CD14-positive monocyte (primary cell): ENCODE measurements around the gene ABTB2. TPM values are rescaled to one million over a fixed set of nuclear protein-coding genes. Genes with fewer than 3 reads are reported as not detected.

ENCODE experiments used
- DNase-seq, 3 donors: peaks; one replicate each; pipeline ENCODE4 v3.0.0-alpha.2; 2011 to 2022
- H2AFZ ChIP-seq: 2 replicates; pipeline ENCODE4 v1.6.0; 2012; ENCODE audit warnings: mild to moderate bottlenecking, low read depth, low read length, inconsistent platforms; ENCODE audit not compliant: insufficient read depth, poor library complexity, severe bottlenecking
- H3K27ac ChIP-seq, 2 donors: 1 replicate in 1 of 2; 2 replicates in 1 of 2; pipeline ENCODE4 v1.5.1; 2012 to 2013; ENCODE audit warnings: low read length in 2 of 2, control low read depth in 1 of 2, inconsistent platforms in 1 of 2, low read depth in 1 of 2, mild to moderate bottlenecking in 1 of 2
- H3K27me3 ChIP-seq, 2 donors: one replicate each; pipeline versions ENCODE4 v1.6.0 to v1.6.1; 2011 to 2013; ENCODE audit warnings: low read length in 2 of 2; ENCODE audit not compliant: control insufficient read depth in 2 of 2, insufficient read depth in 2 of 2
- H3K36me3 ChIP-seq, 2 donors: replicated peaks in 1 of 2; 1 replicate in 1 of 2; 2 replicates in 1 of 2; pipeline versions ENCODE4 v1.5.1 to v1.6.1; 2012 to 2013; ENCODE audit warnings: low read length in 2 of 2, control low read depth in 1 of 2, inconsistent platforms in 1 of 2, mild to moderate bottlenecking in 1 of 2; ENCODE audit not compliant: insufficient read depth in 2 of 2, control insufficient read depth in 1 of 2
- H3K4me1 ChIP-seq, 2 donors: 1 replicate in 1 of 2; 2 replicates in 1 of 2; pipeline versions ENCODE4 v1.5.1 to v1.6.1; 2012 to 2013; ENCODE audit warnings: low read length in 2 of 2, control low read depth in 1 of 2, inconsistent platforms in 1 of 2, mild to moderate bottlenecking in 1 of 2, moderate library complexity in 1 of 2; ENCODE audit not compliant: insufficient read depth in 2 of 2, control insufficient read depth in 1 of 2
- H3K4me2 ChIP-seq: replicated peaks from 2 replicates; pipeline ENCODE3; 2012; ENCODE audit warnings: low read length, moderate library complexity, mild to moderate bottlenecking; ENCODE audit not compliant: poor library complexity, severe bottlenecking; ENCODE audit errors: extremely low read depth
- H3K4me3 ChIP-seq, 3 experiments: fragments of 200-600 bp in 1 of 3; sonication (generic) in 1 of 3; replicated peaks in 1 of 3; 1 replicate in 2 of 3; 2 replicates in 1 of 3; pipeline ENCODE4 v1.5.1; 2011 to 2013; ENCODE audit warnings: low read length in 3 of 3, mild to moderate bottlenecking in 3 of 3, control low read depth in 2 of 3, low read depth in 2 of 3, inconsistent platforms in 1 of 3, moderate library complexity in 1 of 3
- H3K79me2 ChIP-seq: 2 replicates; pipeline ENCODE4 v1.6.0; 2012; ENCODE audit warnings: mild to moderate bottlenecking, control low read depth, inconsistent platforms, low read length, moderate library complexity; ENCODE audit not compliant: insufficient read depth
- H3K9ac ChIP-seq: 2 replicates; pipeline ENCODE4 v1.6.0; 2017; ENCODE audit warnings: low read length, mild to moderate bottlenecking; ENCODE audit not compliant: insufficient read depth, poor library complexity, severe bottlenecking
- H3K9me3 ChIP-seq, 2 donors: replicated peaks in 1 of 2; 1 replicate in 1 of 2; 2 replicates in 1 of 2; pipeline versions ENCODE4 v1.5.1 to v1.6.1; 2012 to 2013; ENCODE audit warnings: low read length in 2 of 2, control low read depth in 1 of 2; ENCODE audit not compliant: control insufficient read depth in 1 of 2, insufficient read depth in 1 of 2
- H4K20me1 ChIP-seq: 2 replicates; pipeline ENCODE4 v1.6.0; 2012; ENCODE audit warnings: mild to moderate bottlenecking, low read length, control low read depth, moderate library complexity; ENCODE audit not compliant: insufficient read depth
- H3K27ac Mint-ChIP-seq, 7 donors: one replicate each; pipeline ENCODE4 v1.8.0; 2020; ENCODE audit warnings: mild to moderate bottlenecking in 7 of 7, mixed read lengths in 7 of 7, moderate library complexity in 6 of 7, inconsistent platforms in 2 of 7
- H3K27me3 Mint-ChIP-seq, 3 donors: one replicate each; pipeline ENCODE4 v1.8.0; 2021 to 2022; ENCODE audit warnings: low read depth in 3 of 3, mild to moderate bottlenecking in 3 of 3, mixed read lengths in 3 of 3, moderate library complexity in 3 of 3, inconsistent platforms in 1 of 3
- H3K36me3 Mint-ChIP-seq, 2 donors: one replicate each; pipeline ENCODE4 v1.8.0; 2020; ENCODE audit warnings: mixed read lengths in 2 of 2, inconsistent platforms in 1 of 2, mild to moderate bottlenecking in 1 of 2
- H3K4me1 Mint-ChIP-seq: one replicate; pipeline ENCODE4 v1.8.0; 2020; ENCODE audit warnings: mild to moderate bottlenecking, mixed read lengths
- H3K4me3 Mint-ChIP-seq, 2 donors: one replicate each; pipeline ENCODE4 v1.8.0; 2020; ENCODE audit warnings: mild to moderate bottlenecking in 2 of 2, mixed read lengths in 2 of 2, moderate library complexity in 1 of 2
- H3K9me3 Mint-ChIP-seq, 7 donors: one replicate each; pipeline ENCODE4 v1.8.0; 2020 to 2022; ENCODE audit warnings: mixed read lengths in 7 of 7, mild to moderate bottlenecking in 6 of 7, moderate library complexity in 6 of 7, inconsistent platforms in 2 of 7
- CTCF ChIP-seq: fragments of 200-600 bp; IDR thresholded peaks from one replicate; pipeline ENCODE4 v1.8.0; 2022; ENCODE audit warnings: antibody characterized with exemption, mild to moderate bottlenecking
- WGBS: methylation state at CpG from one replicate; pipeline ENCODE4 v1.1.5; 2013; ENCODE audit warnings: missing lambda C conversion rate; ENCODE audit not compliant: insufficient coverage; 5-methylcytosine and 5-hydroxymethylcytosine counted together
- intact Hi-C, 2 donors: fragments of 100-400 bp; cut with micrococcal nuclease; formaldehyde crosslinking; loops; one replicate each; pipeline versions ENCODE4 v1.15.0 to v1.15.1; 2023
- polyA plus RNA-seq, 3 donors: library from polyadenylated mRNA; depleted of rRNA in 1 of 3; unstranded in 2 of 3; stranded (reverse) in 1 of 3; fragments of 300-500 nt in 2 of 3; fragments of >200 nt in 1 of 3; fragmentation: Illumina TruSeq in 2 of 3; gene quantifications; 1 replicate in 2 of 3; 2 replicates in 1 of 3; pipeline ENCODE4 v1.2.3, GENCODE V29; 2012 to 2021

The ABTB2 gene
- polyA plus RNA-seq, 3 donors = 0.25 to 1.7 (median 0.26) TPM

DNA sequence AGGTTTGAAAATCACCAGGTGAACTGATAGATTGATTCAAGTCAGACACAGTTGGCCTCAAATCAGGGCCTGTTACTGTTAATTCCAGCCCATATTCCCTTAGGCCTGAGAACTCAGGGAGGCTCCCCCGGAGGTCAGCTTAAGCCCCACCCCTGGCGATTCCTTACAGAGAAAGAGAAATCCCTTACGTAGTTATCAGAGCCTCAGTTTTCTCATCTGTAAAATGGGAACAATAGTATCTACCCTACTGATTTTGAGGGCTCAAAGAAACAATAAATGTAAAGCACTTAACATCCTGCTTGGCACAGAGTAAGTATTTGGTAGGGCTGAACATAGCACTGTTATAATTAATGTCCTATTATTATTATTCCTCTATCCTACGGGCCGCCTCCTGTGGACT lies 158.3 kb downstream of the ABTB2 start:
- Histone ChIP-seq H3K4me3 (no peak overlapping the region), H4K20me1 (no peaks in the 10 kb centered on the region), H2AFZ (no peak overlapping the region), H3K9ac (no peak overlapping the region), H3K27me3 (no peaks in the 10 kb centered on the region), H3K27ac (no peak overlapping the region), H3K4me1 (peaks cover 8 to 13% of the 10 kb centered on the region in 2 donors), H3K79me2 (no peaks in the 10 kb centered on the region), H3K9me3 (no peaks in the 10 kb centered on the region), H3K4me2 (no peak overlapping the region), H3K36me3 (no peaks in the 10 kb centered on the region)
- no peak for DNase-seq
- 90% methylated on average over 2 of the region's 5 CpGs for WGBS
- peaks cover 13% of the 10 kb centered on the region for H3K4me1 Mint-ChIP-seq
- no peak overlapping the region for H3K27ac Mint-ChIP-seq
- peaks cover 0 to 2% (median 2%) of the 10 kb centered on the region in 3 donors for H3K27me3 Mint-ChIP-seq
- no peak overlapping the region for H3K4me3 Mint-ChIP-seq
- H3K9me3 Mint-ChIP-seq = no peaks in the 10 kb centered on the region
- H3K36me3 Mint-ChIP-seq = peaks cover 7 to 8% of the 10 kb centered on the region in 2 donors
- intact Hi-C loops = no loop called here
- no peak for TF ChIP-seq CTCF

- no peak overlapping the region for H3K4me3 ChIP-seq
- H3K4me1 ChIP-seq = peaks cover 6% of the 10 kb centered on the region in 2 donors
- TF ChIP-seq CTCF = no peak
- H4K20me1 ChIP-seq = no peaks in the 10 kb centered on the region
- Mint-ChIP-seq H3K27me3 (peaks cover 0 to 2% (median 2%) of the 10 kb centered on the region in 3 donors), H3K4me1 (peaks cover 8% of the 10 kb centered on the region), H3K4me3 (no peak overlapping the region), H3K27ac (no peak overlapping the region), H3K36me3 (peaks cover 5 to 8% of the 10 kb centered on the region in 2 donors), H3K9me3 (no peaks in the 10 kb centered on the region)
- no peaks in the 10 kb centered on the region for H3K9me3 ChIP-seq
- no peaks in the 10 kb centered on the region for H3K36me3 ChIP-seq
- intact Hi-C loops = no loop called here
- H3K9ac ChIP-seq = no peak overlapping the region
- no CpG with 5 or more reads among the region's 6 CpGs for WGBS
- no peak overlapping the region for H3K27ac ChIP-seq
- H3K27me3 ChIP-seq = no peaks in the 10 kb centered on the region
- H3K79me2 ChIP-seq = no peaks in the 10 kb centered on the region
- H2AFZ ChIP-seq = no peak overlapping the region
- no peak overlapping the region for H3K4me2 ChIP-seq
- DNase-seq = no peak
These were observed 159.3 kb downstream of the ABTB2 start for GRCh38 chr11:34198523-34198922.
